ENCODE results near the gene IPCEF1. TPM values are rescaled to one million over a fixed set of nuclear protein-coding genes. Genes with fewer than 3 reads are reported as not detected.

The IPCEF1 gene
- polyA plus RNA-seq (2011; rRNA removed) = 0.35 and 0.66 TPM in 2 replicates
- polyA minus RNA-seq (2011; rRNA and poly(A)+ RNA removed) = 0.41 and 0.56 TPM in 2 replicates

GRCh38 chr6:154356690-154357089 lies at the start of gene IPCEF1:
Gene IPCEF1 (minus strand): TSS chr6:154356803. CDS start chr6:154265947, 90,856 bp downstream.
- no peak for DNase-seq (ENCODE audit: low read depth, low spot score)
- Histone ChIP-seq H3K27me3 (ENCODE audit: control insufficient read depth, insufficient read depth, low read length) (no peaks in the 10 kb centered on the region), H3K27ac (ENCODE audit: low read depth, low read length) (no peak within 1 kb of the TSS), H3K9me3 (ENCODE audit: control insufficient read depth, insufficient read depth, low read length) (no peaks in the 10 kb centered on the region; the same call in 1 of the 2 replicates), H3K4me3 (ENCODE audit: low read depth, low read length) (no peak within 1 kb of the TSS)
- POLR2A ChIA-PET = no interaction called here
- CTCF ChIA-PET = no interaction called here
- TF ChIP-seq, protein P1, sequence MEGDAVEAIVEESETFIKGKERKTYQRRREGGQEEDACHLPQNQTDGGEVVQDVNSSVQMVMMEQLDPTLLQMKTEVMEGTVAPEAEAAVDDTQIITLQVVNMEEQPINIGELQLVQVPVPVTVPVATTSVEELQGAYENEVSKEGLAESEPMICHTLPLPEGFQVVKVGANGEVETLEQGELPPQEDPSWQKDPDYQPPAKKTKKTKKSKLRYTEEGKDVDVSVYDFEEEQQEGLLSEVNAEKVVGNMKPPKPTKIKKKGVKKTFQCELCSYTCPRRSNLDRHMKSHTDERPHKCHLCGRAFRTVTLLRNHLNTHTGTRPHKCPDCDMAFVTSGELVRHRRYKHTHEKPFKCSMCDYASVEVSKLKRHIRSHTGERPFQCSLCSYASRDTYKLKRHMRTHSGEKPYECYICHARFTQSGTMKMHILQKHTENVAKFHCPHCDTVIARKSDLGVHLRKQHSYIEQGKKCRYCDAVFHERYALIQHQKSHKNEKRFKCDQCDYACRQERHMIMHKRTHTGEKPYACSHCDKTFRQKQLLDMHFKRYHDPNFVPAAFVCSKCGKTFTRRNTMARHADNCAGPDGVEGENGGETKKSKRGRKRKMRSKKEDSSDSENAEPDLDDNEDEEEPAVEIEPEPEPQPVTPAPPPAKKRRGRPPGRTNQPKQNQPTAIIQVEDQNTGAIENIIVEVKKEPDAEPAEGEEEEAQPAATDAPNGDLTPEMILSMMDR (IDR thresholded peaks at IDR 0.05; ENCODE audit: low read depth, low read length) = no peak

GRCh38 chr6:154406301-154406700 lies 49.7 kb upstream of the IPCEF1 start:
- no peak overlapping the region for H3K4me3 ChIP-seq (ENCODE audit: low read depth, low read length)
- ChIA-PET CTCF (no interaction called here), POLR2A (no interaction called here)
- TF ChIP-seq, protein P1 (IDR thresholded peaks at IDR 0.05; ENCODE audit: low read depth, low read length) = no peak
- no peak overlapping the region for H3K27ac ChIP-seq (ENCODE audit: low read depth, low read length)
- no peaks in the 10 kb centered on the region; the same call in none of the 2 replicates for H3K9me3 ChIP-seq (ENCODE audit: control insufficient read depth, insufficient read depth, low read length)
- no peak for DNase-seq (ENCODE audit: low read depth, low spot score)
- H3K27me3 ChIP-seq (ENCODE audit: control insufficient read depth, insufficient read depth, low read length) = no peaks in the 10 kb centered on the region

DNA sequence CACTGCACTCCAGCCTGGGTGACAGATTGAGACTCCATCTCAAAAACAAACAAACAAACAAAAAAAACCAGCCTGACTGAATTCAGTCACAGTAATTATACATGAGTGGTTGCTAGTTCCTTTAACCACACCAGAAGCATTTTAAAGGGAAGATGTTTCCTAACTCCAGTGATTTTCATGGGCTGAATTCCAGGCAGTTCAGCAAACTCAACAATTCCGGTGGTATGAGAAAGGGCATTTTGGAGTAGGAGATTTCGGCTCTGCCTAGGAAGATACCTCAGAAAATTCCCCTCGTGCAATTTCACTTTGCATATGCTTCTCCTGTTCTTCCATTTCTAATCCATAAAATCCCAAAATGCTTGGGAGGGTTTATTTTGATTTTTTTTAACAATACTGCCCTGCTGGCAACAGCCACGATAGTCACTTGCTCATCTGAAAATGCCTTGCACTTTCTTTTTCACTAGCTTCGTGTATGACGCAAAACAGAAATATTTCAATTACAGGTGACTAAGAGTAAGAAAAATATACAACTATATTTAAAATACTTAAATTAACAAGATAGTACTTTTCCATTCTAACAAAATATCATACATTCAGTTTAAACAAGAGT lies 48.3 kb upstream of the IPCEF1 start:
- Histone ChIP-seq H3K4me3 (ENCODE audit: low read depth, low read length) (peak overlapping the region; percentile 43), H3K27ac (ENCODE audit: low read depth, low read length) (peak overlapping the region; percentile 81), H3K27me3 (ENCODE audit: control insufficient read depth, insufficient read depth, low read length) (no peaks in the 10 kb centered on the region), H3K9me3 (ENCODE audit: control insufficient read depth, insufficient read depth, low read length) (no peaks in the 10 kb centered on the region; the same call in none of the 2 replicates)
- CTCF ChIA-PET = no interaction called here
- TF ChIP-seq, protein P1 (IDR thresholded peaks at IDR 0.05; ENCODE audit: low read depth, low read length) = no peak
- POLR2A ChIA-PET = no interaction called here
- no peak for DNase-seq (ENCODE audit: low read depth, low spot score)

- POLR2A ChIA-PET = no interaction called here
- no peak overlapping the region for H3K4me3 ChIP-seq (ENCODE audit: low read depth, low read length)
- DNase-seq (ENCODE audit: low read depth, low spot score) = no peak
- TF ChIP-seq, protein P1 (IDR thresholded peaks at IDR 0.05; ENCODE audit: low read depth, low read length) = no peak
- H3K27ac ChIP-seq (ENCODE audit: low read depth, low read length) = peak overlapping the region; percentile 81
- H3K9me3 ChIP-seq (ENCODE audit: control insufficient read depth, insufficient read depth, low read length) = no peaks in the 10 kb centered on the region; the same call in none of the 2 replicates
- CTCF ChIA-PET = interaction anchor here (0.7 to 1.5 kb wide), 2 partner anchors 15 to 250 kb away, joined by 3 to 6 read pairs; no protein-coding TSS in a partner anchor
- H3K27me3 ChIP-seq (ENCODE audit: control insufficient read depth, insufficient read depth, low read length) = no peaks in the 10 kb centered on the region
Measured at GRCh38 chr6:154403788-154404187, 47.2 kb upstream of the IPCEF1 start.

DNA sequence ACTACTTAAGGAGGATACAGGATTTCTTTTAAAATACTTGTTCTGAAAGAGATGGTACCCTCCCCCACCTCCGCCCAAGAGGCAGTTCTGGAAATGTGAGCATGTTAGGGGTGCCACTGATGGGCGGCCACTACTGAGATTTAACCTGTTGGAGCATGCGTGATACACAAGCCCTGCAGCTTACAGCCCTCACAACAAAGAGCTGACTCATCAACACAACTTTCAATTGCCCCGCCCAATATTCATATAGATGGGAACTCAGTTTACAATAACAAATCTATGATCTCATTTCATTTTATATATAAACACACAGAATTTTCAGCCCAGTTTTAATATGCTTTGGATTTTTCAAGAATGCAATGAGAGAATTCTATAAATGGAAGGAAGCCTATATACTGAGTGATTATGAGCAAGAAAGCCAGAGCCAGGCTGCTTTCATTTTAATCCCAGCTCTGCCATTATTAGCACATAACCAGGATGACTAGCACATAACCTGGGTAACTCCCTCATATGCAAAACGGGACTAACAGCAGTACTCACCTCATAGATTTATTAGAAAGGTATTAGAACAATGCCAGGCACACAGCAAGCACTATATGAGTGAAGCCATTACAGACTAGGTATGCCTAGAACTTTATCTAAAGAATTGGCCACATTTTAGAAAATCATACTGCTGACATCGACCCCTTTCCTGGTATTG lies 45.6 kb upstream of the IPCEF1 start:
- no peak for DNase-seq (ENCODE audit: low read depth, low spot score)
- TF ChIP-seq, protein P1 (IDR thresholded peaks at IDR 0.05; ENCODE audit: low read depth, low read length) = no peak
- POLR2A ChIA-PET = interaction anchor here (0.6 to 1.0 kb wide), 3 partner anchors 13 to 994 kb away, joined by 3 to 4 read pairs (median 3); no protein-coding TSS in a partner anchor
- no peaks in the 10 kb centered on the region for H3K27me3 ChIP-seq (ENCODE audit: control insufficient read depth, insufficient read depth, low read length)
- CTCF ChIA-PET = interaction anchor here (1.5 kb wide), 1 partner anchor 248 kb away, joined by 6 read pairs; no protein-coding TSS in a partner anchor
- H3K27ac ChIP-seq (ENCODE audit: low read depth, low read length) = no peak overlapping the region
- no peak overlapping the region for H3K4me3 ChIP-seq (ENCODE audit: low read depth, low read length)
- H3K9me3 ChIP-seq (ENCODE audit: control insufficient read depth, insufficient read depth, low read length) = no peaks in the 10 kb centered on the region; the same call in none of the 2 replicates

Measured in AG04450 (cell line).